Kidney epithelial cell (primary cell): ENCODE data around the gene EIF1AD. TPM values are rescaled to one million over a fixed set of nuclear protein-coding genes. Genes with fewer than 3 reads are reported as not detected.

Source experiments
- DNase-seq: peaks from one replicate; pipeline ENCODE4 v3.0.0-alpha.2; 2010; ENCODE audit warnings: low read depth
- H3K27me3 ChIP-seq: 2 replicates; pipeline ENCODE4 v1.6.0; 2011; ENCODE audit warnings: low read length; ENCODE audit not compliant: control insufficient read depth, insufficient read depth
- H3K36me3 ChIP-seq: 2 replicates; pipeline ENCODE4 v1.5.1; 2011; ENCODE audit warnings: low read length; ENCODE audit not compliant: control insufficient read depth, insufficient read depth
- H3K4me3 ChIP-seq: 2 replicates; pipeline ENCODE4 v1.5.1; 2011; ENCODE audit warnings: low read depth, mild to moderate bottlenecking, control low read depth, low read length
- CTCF ChIP-seq: IDR thresholded peaks from 2 replicates; pipeline ENCODE4 v1.5.1; 2011; ENCODE audit warnings: mild to moderate bottlenecking, moderate library complexity, low read length, control low read depth, inconsistent platforms; ENCODE audit not compliant: insufficient read depth, poor library complexity, severe bottlenecking
- total RNA-seq: library from RNA; depleted of rRNA; stranded (reverse); fragments of >200 nt; gene quantifications from 2 replicates; pipeline ENCODE4 v1.2.3, GENCODE V29; 2015

Gene EIF1AD
- total RNA-seq, 1 donor from 2014 or later, result 33.4 TPM

- Histone ChIP-seq H3K27me3 (peaks cover 2% of the 10 kb centered on the region), H3K36me3 (no peaks in the 10 kb centered on the region), H3K4me3 (no peak overlapping the region)
- no peak for TF ChIP-seq CTCF
- no peak for DNase-seq
Measured at GRCh38 chr11:66008095-66008467, 6.1 kb upstream of the EIF1AD start.

GRCh38 chr11:66007201-66007634 is 5.3 kb upstream of the EIF1AD start:
- Histone ChIP-seq H3K4me3 (no peak overlapping the region), H3K36me3 (no peaks in the 10 kb centered on the region), H3K27me3 (peaks cover 2% of the 10 kb centered on the region)
- TF ChIP-seq CTCF, result no peak
- no peak for DNase-seq

- TF ChIP-seq CTCF, result no peak
- no peaks in the 10 kb centered on the region for H3K27me3 ChIP-seq
- H3K4me3 ChIP-seq, result no peak overlapping the region
- no peak for DNase-seq
- no peaks in the 10 kb centered on the region for H3K36me3 ChIP-seq
Measured at GRCh38 chr11:66006891-66007176, 4.9 kb upstream of the EIF1AD start.

- no peaks in the 10 kb centered on the region for H3K27me3 ChIP-seq
- no peaks in the 10 kb centered on the region for H3K36me3 ChIP-seq
- TF ChIP-seq CTCF, result no peak
- no peak for DNase-seq
- H3K4me3 ChIP-seq, result no peak overlapping the region
Measured at GRCh38 chr11:66006134-66006890, 4.4 kb upstream of the EIF1AD start.

GRCh38 chr11:66004186-66004585 is 2.2 kb upstream of the EIF1AD start:
- H3K4me3 ChIP-seq, result no peak overlapping the region
- TF ChIP-seq CTCF, result no peak

GRCh38 chr11:66003291-66003690 is 1.3 kb upstream of the EIF1AD start:
- no peaks in the 10 kb centered on the region for H3K27me3 ChIP-seq
- peak overlapping the region; percentile 94 for H3K4me3 ChIP-seq
- peaks cover 4% of the 10 kb centered on the region for H3K36me3 ChIP-seq
- no peak for TF ChIP-seq CTCF
- DNase-seq, result no peak

More at GRCh38 chr11:66004186-66004585, 2.2 kb upstream of the EIF1AD start:
- no peak for DNase-seq
- H3K36me3 ChIP-seq, result no peaks in the 10 kb centered on the region
- H3K27me3 ChIP-seq, result no peaks in the 10 kb centered on the region
